Liver (tissue), 9 donors: ENCODE data around the gene BCAR1. TPM values are rescaled to one million over a fixed set of nuclear protein-coding genes. Genes with fewer than 3 reads are reported as not detected.

Source experiments
- DNase-seq: peaks from one replicate; pipeline ENCODE4 v3.0.0-alpha.2; 2017; ENCODE audit warnings: low spot score
- H3K27ac ChIP-seq, 2 donors: one replicate each; pipeline ENCODE4 v1.7.0; 2013; ENCODE audit warnings: inconsistent platforms in 2 of 2, low read length in 2 of 2, control low read depth in 1 of 2, low read depth in 1 of 2, mild to moderate bottlenecking in 1 of 2
- H3K27me3 ChIP-seq, 4 donors: one replicate each; pipeline versions ENCODE4 v1.6.1 to v1.7.0; 2013; ENCODE audit warnings: low read length in 3 of 4, inconsistent platforms in 1 of 4, mild to moderate bottlenecking in 1 of 4, moderate library complexity in 1 of 4; ENCODE audit not compliant: control insufficient read depth in 4 of 4, insufficient read depth in 4 of 4
- H3K36me3 ChIP-seq, 4 donors: one replicate each; pipeline versions ENCODE4 v1.6.1 to v1.7.0; 2013; ENCODE audit warnings: low read length in 3 of 4, mild to moderate bottlenecking in 3 of 4, low read depth in 1 of 4, moderate library complexity in 1 of 4; ENCODE audit not compliant: control insufficient read depth in 4 of 4, insufficient read depth in 3 of 4
- H3K4me1 ChIP-seq, 4 donors: one replicate each; pipeline versions ENCODE4 v1.6.1 to v1.7.0; 2013; ENCODE audit warnings: low read length in 3 of 4, mild to moderate bottlenecking in 3 of 4, moderate library complexity in 1 of 4; ENCODE audit not compliant: control insufficient read depth in 4 of 4, insufficient read depth in 4 of 4
- H3K4me3 ChIP-seq, 3 donors: one replicate each; pipeline versions ENCODE4 v1.6.1 to v1.7.0; 2013; ENCODE audit warnings: low read length in 3 of 3, control low read depth in 1 of 3, low read depth in 1 of 3, mild to moderate bottlenecking in 1 of 3
- H3K9ac ChIP-seq, 2 donors: one replicate each; pipeline ENCODE4 v1.7.0; 2013; ENCODE audit warnings: low read length in 2 of 2, mild to moderate bottlenecking in 2 of 2, moderate library complexity in 2 of 2, control low read depth in 1 of 2, low read depth in 1 of 2
- H3K9me3 ChIP-seq, 4 donors: one replicate each; pipeline versions ENCODE4 v1.6.1 to v1.7.0; 2013; ENCODE audit warnings: low read length in 3 of 4; ENCODE audit not compliant: control insufficient read depth in 4 of 4
- EGR1 ChIP-seq, 2 donors: IDR thresholded peaks; 2 replicates each; pipeline ENCODE4 v1.6.1; 2016 to 2018; ENCODE audit warnings: antibody characterized with exemption in 2 of 2, low read depth in 2 of 2
- FOXA1 ChIP-seq: IDR thresholded peaks from 2 replicates; pipeline ENCODE4 v1.6.1; 2016; ENCODE audit warnings: antibody characterized with exemption
- FOXA2 ChIP-seq: IDR thresholded peaks from 2 replicates; pipeline ENCODE4 v1.6.1; 2016; ENCODE audit warnings: antibody characterized with exemption
- GABPA ChIP-seq, 2 donors: IDR thresholded peaks in 1 of 2; conservative IDR thresholded peaks in 1 of 2; 2 replicates each; pipeline ENCODE4 v1.6.1; 2016; ENCODE audit warnings: antibody characterized with exemption in 2 of 2, mild to moderate bottlenecking in 1 of 2, moderate library complexity in 1 of 2
- HNF4A ChIP-seq, 2 donors: conservative IDR thresholded peaks; 2 replicates each; pipeline ENCODE4 v1.6.1; 2016; ENCODE audit warnings: antibody characterized with exemption in 2 of 2, mild to moderate bottlenecking in 2 of 2
- HNF4G ChIP-seq: IDR thresholded peaks from 2 replicates; pipeline ENCODE4 v1.6.1; 2016; ENCODE audit warnings: antibody characterized with exemption
- JUND ChIP-seq, 2 donors: IDR thresholded peaks; 2 replicates each; pipeline ENCODE4 v1.6.1; 2016; ENCODE audit warnings: antibody characterized with exemption in 2 of 2
- NR2F2 ChIP-seq: IDR thresholded peaks from 2 replicates; pipeline ENCODE4 v1.6.1; 2016; ENCODE audit warnings: antibody characterized with exemption
- RAD21 ChIP-seq, 2 donors: IDR thresholded peaks; 2 replicates each; pipeline ENCODE4 v1.6.1; 2016; ENCODE audit warnings: antibody characterized with exemption in 2 of 2, mild to moderate bottlenecking in 2 of 2
- RXRA ChIP-seq, 2 donors: IDR thresholded peaks; 2 replicates each; pipeline ENCODE4 v1.6.1; 2017 to 2018; ENCODE audit warnings: antibody characterized with exemption in 2 of 2, mild to moderate bottlenecking in 1 of 2
- SP1 ChIP-seq: IDR thresholded peaks from 2 replicates; pipeline ENCODE4 v1.6.1; 2018; ENCODE audit warnings: antibody characterized with exemption, mild to moderate bottlenecking
- TAF1 ChIP-seq: conservative IDR thresholded peaks from 2 replicates; pipeline ENCODE4 v1.6.1; 2016; ENCODE audit warnings: antibody characterized with exemption, mild to moderate bottlenecking
- YY1 ChIP-seq: IDR thresholded peaks from 2 replicates; pipeline ENCODE4 v1.6.1; 2016; ENCODE audit warnings: antibody characterized with exemption, mild to moderate bottlenecking
- WGBS: extraction: QIAGEN DNeasy Blood & Tissue Kit; methylation state at CpG from one replicate; pipeline ENCODE4 v1.1.7; 2013; 5-methylcytosine and 5-hydroxymethylcytosine counted together
- polyA plus RNA-seq, 2 donors: library from polyadenylated mRNA; stranded (reverse) in 1 of 2; unstranded in 1 of 2; fragments of 200-250 nt in 1 of 2; fragments of >200 nt in 1 of 2; fragmentation: Nextera tagmentation in 1 of 2; extraction: Ambion mirVana in 1 of 2; gene quantifications; one replicate each; pipeline versions ENCODE4 v1.2.1 to v1.2.3, GENCODE V29; 2013 to 2015
- total RNA-seq, 2 donors: library from RNA; depleted of rRNA; stranded (reverse); fragments of >200 nt; gene quantifications; one replicate each; pipeline ENCODE4 v1.2.3, GENCODE V29; 2014
- TF ChIP-seq, protein P1 (sequence below): IDR thresholded peaks from 2 replicates; pipeline ENCODE4 v1.6.1; 2016; ENCODE audit warnings: antibody characterized with exemption
- TF ChIP-seq, protein P2 (sequence below): IDR thresholded peaks from 2 replicates; pipeline ENCODE4 v1.6.1; 2016; ENCODE audit warnings: antibody characterized with exemption
- TF ChIP-seq, protein P3 (sequence below): IDR thresholded peaks from 2 replicates; pipeline ENCODE4 v1.6.1; 2016; ENCODE audit warnings: antibody characterized with exemption
- TF ChIP-seq, protein P4 (sequence below): IDR thresholded peaks from 2 replicates; pipeline ENCODE4 v1.6.1; 2016; ENCODE audit warnings: antibody characterized with exemption, mild to moderate bottlenecking
- TF ChIP-seq, protein P5 (sequence below): fragments of 150-350 bp; IDR thresholded peaks from 2 replicates; pipeline ENCODE4 v1.5.1; 2017; ENCODE audit warnings: improper control_type of control experiment, low read depth, low read length; ENCODE audit not compliant: missing input control
- donor health status: healthy.
- donor health status: healthy.
- donor health status: healthy.
- donor health status: healthy.
- donor health status: healthy.

BCAR1 gene
- total and polyA plus RNA-seq, 4 donors = 10.1 to 32.2 (median 20.2) TPM

DNA sequence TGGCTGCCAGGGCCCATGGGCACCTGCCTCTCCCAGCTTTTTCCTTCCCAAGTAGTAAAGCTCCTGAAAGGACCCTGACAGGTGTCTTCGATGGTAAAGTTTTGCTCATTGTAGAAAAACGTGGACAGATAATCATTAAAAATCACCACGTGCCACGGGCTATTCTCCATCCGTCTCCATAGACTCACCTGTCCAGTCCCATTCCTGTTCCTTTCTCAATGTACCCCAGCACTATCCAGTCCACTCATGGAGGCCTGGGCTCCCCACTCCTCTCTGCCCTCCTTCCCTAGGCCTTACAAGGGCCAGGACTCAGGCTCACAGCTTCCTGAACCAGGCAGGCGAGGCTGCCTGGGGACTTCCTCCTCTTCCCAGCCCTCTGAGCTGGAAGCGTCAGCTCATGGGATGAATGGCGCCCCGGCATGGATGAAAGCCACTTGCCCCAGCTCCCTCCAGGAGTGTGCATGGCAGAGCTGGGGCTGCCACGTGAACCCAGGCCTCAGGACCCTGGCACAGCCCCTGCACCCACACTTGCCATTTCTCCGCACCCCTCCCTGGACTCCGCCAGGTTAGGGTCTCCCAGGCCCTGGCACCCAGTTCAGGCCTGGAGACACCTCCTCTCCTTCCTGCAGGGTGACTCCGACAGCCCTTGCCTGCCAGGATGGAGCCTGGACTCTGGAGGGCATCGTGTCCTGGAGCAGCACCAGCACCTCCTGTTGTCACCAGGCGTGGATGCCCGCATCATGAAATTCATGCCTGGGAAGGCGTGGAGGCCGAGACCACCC is 23.9 kb downstream of the BCAR1 start:
- Histone ChIP-seq H3K9ac (no peak overlapping the region), H3K27me3 (no peaks in the 10 kb centered on the region), H3K9me3 (no peaks in the 10 kb centered on the region), H3K36me3 (peaks cover 3 to 16% (median 13%) of the 10 kb centered on the region in 4 donors), H3K27ac (no peak overlapping the region), H3K4me3 (no peak overlapping the region), H3K4me1 (no peaks in the 10 kb centered on the region)
- TF ChIP-seq, protein P1, sequence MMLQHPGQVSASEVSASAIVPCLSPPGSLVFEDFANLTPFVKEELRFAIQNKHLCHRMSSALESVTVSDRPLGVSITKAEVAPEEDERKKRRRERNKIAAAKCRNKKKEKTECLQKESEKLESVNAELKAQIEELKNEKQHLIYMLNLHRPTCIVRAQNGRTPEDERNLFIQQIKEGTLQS = no peak
- TF ChIP-seq TAF1 = no peak
- no peak for TF ChIP-seq HNF4G
- TF ChIP-seq, protein P2, sequence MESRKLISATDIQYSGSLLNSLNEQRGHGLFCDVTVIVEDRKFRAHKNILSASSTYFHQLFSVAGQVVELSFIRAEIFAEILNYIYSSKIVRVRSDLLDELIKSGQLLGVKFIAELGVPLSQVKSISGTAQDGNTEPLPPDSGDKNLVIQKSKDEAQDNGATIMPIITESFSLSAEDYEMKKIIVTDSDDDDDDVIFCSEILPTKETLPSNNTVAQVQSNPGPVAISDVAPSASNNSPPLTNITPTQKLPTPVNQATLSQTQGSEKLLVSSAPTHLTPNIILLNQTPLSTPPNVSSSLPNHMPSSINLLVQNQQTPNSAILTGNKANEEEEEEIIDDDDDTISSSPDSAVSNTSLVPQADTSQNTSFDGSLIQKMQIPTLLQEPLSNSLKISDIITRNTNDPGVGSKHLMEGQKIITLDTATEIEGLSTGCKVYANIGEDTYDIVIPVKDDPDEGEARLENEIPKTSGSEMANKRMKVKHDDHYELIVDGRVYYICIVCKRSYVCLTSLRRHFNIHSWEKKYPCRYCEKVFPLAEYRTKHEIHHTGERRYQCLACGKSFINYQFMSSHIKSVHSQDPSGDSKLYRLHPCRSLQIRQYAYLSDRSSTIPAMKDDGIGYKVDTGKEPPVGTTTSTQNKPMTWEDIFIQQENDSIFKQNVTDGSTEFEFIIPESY = no peak
- no peak for TF ChIP-seq JUND (IDR thresholded peaks at IDR 0.05)
- no peak for TF ChIP-seq RXRA (IDR thresholded peaks at IDR 0.05)
- no peak for TF ChIP-seq GABPA (IDR thresholded peaks at IDR 0.05 in 1 of 2, conservative IDR thresholded peaks at IDR 0.05 in 1 of 2)
- TF ChIP-seq FOXA1 = no peak
- no peak for TF ChIP-seq FOXA2
- no peak for TF ChIP-seq SP1
- no peak for TF ChIP-seq NR2F2
- TF ChIP-seq, protein P3, sequence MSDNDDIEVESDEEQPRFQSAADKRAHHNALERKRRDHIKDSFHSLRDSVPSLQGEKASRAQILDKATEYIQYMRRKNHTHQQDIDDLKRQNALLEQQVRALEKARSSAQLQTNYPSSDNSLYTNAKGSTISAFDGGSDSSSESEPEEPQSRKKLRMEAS = no peak
- TF ChIP-seq EGR1 (IDR thresholded peaks at IDR 0.05; ENCODE audit: low read depth in 2 of 2) = no peak
- no peak for TF ChIP-seq HNF4A (conservative IDR thresholded peaks at IDR 0.05)
- TF ChIP-seq RAD21 (IDR thresholded peaks at IDR 0.05) = no peak
- TF ChIP-seq, protein P4, sequence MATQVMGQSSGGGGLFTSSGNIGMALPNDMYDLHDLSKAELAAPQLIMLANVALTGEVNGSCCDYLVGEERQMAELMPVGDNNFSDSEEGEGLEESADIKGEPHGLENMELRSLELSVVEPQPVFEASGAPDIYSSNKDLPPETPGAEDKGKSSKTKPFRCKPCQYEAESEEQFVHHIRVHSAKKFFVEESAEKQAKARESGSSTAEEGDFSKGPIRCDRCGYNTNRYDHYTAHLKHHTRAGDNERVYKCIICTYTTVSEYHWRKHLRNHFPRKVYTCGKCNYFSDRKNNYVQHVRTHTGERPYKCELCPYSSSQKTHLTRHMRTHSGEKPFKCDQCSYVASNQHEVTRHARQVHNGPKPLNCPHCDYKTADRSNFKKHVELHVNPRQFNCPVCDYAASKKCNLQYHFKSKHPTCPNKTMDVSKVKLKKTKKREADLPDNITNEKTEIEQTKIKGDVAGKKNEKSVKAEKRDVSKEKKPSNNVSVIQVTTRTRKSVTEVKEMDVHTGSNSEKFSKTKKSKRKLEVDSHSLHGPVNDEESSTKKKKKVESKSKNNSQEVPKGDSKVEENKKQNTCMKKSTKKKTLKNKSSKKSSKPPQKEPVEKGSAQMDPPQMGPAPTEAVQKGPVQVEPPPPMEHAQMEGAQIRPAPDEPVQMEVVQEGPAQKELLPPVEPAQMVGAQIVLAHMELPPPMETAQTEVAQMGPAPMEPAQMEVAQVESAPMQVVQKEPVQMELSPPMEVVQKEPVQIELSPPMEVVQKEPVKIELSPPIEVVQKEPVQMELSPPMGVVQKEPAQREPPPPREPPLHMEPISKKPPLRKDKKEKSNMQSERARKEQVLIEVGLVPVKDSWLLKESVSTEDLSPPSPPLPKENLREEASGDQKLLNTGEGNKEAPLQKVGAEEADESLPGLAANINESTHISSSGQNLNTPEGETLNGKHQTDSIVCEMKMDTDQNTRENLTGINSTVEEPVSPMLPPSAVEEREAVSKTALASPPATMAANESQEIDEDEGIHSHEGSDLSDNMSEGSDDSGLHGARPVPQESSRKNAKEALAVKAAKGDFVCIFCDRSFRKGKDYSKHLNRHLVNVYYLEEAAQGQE = no peak
- TF ChIP-seq, protein P5, sequence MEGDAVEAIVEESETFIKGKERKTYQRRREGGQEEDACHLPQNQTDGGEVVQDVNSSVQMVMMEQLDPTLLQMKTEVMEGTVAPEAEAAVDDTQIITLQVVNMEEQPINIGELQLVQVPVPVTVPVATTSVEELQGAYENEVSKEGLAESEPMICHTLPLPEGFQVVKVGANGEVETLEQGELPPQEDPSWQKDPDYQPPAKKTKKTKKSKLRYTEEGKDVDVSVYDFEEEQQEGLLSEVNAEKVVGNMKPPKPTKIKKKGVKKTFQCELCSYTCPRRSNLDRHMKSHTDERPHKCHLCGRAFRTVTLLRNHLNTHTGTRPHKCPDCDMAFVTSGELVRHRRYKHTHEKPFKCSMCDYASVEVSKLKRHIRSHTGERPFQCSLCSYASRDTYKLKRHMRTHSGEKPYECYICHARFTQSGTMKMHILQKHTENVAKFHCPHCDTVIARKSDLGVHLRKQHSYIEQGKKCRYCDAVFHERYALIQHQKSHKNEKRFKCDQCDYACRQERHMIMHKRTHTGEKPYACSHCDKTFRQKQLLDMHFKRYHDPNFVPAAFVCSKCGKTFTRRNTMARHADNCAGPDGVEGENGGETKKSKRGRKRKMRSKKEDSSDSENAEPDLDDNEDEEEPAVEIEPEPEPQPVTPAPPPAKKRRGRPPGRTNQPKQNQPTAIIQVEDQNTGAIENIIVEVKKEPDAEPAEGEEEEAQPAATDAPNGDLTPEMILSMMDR = no peak
- TF ChIP-seq YY1 = no peak
- 87% methylated on average over 18 of the region's 18 CpGs for WGBS
- DNase-seq = no peak
